NCI-H446 (cell line): ENCODE data around the gene STYX.

Experiments
- DNase-seq, 2 experiments: peaks; one replicate each; lab custom pipeline; 2025; lab: John Stamatoyannopoulos, UW

Gene STYX

GRCh38 chr14:52729925-52730708, at the start of gene STYX:
Gene STYX (plus strand): TSS chr14:52730166. CDS start chr14:52730475, 309 bp downstream.
- peak; percentile 93 to 98 for DNase-seq

- DNase-seq, result no peak
These were observed 45.9 kb upstream of the STYX start for GRCh38 chr14:52683985-52684520.

- DNase-seq, result no peak
These were observed 43.8 kb upstream of the STYX start for GRCh38 chr14:52686176-52686575.

- no peak for DNase-seq
These were observed 38.8 kb upstream of the STYX start for GRCh38 chr14:52690983-52691760.

GRCh38 chr14:52692248-52692962, 37.6 kb upstream of the STYX start:
- DNase-seq, result no peak

- DNase-seq, result no peak
These were observed 36.9 kb upstream of the STYX start for GRCh38 chr14:52693036-52693435.

GRCh38 chr14:52693532-52693931, 36.4 kb upstream of the STYX start:
- DNase-seq, result no peak

GRCh38 chr14:52694761-52695480, 35.0 kb upstream of the STYX start:
- peak in 1 of 2 experiments; percentile 29 for DNase-seq

GRCh38 chr14:52695481-52696091, 34.4 kb upstream of the STYX start, which contains the start of gene ERO1A:
Gene ERO1A (minus strand): TSS chr14:52695558. CDS start chr14:52695481, 77 bp downstream.
- peak; percentile 43 to 70 for DNase-seq

GRCh38 chr14:52700701-52701172, 29.2 kb upstream of the STYX start:
- no peak for DNase-seq

GRCh38 chr14:52701223-52701622, 28.7 kb upstream of the STYX start:
- no peak for DNase-seq

- DNase-seq, result peak; percentile 75 to 92
These were observed 26.7 kb upstream of the STYX start for GRCh38 chr14:52703225-52703624.

- no peak for DNase-seq
These were observed 26.3 kb upstream of the STYX start for GRCh38 chr14:52703664-52704063.

GRCh38 chr14:52706286-52706685, 23.7 kb upstream of the STYX start:
- no peak for DNase-seq

GRCh38 chr14:52706724-52707706, 23.0 kb upstream of the STYX start, which contains the start of gene PSMC6:
Gene PSMC6 (plus strand): TSS chr14:52707200. CDS start chr14:52707220, 20 bp downstream.
- DNase-seq, result peak; percentile 84 to 89

GRCh38 chr14:52711666-52712065, 18.3 kb upstream of the STYX start:
- no peak for DNase-seq

GRCh38 chr14:52716155-52716554, 13.8 kb upstream of the STYX start:
- no peak for DNase-seq

GRCh38 chr14:52723514-52724359, 6.2 kb upstream of the STYX start:
- no peak for DNase-seq

- DNase-seq, result no peak
These were observed 5.7 kb upstream of the STYX start for GRCh38 chr14:52724360-52724644.
